NCI-H128 (cell line): ENCODE data around the gene CFLAR.
"Not testable (repeated sequence)": the region's sequence is repeated elsewhere in the genome, so short reads cannot be mapped to it uniquely, and the experiment has no call there.

ENCODE experiments used
- DNase-seq: peaks from one replicate; lab custom pipeline; 2025; ENCODE audit not compliant: unreplicated experiment; lab: John Stamatoyannopoulos, UW

Gene CFLAR

DNA sequence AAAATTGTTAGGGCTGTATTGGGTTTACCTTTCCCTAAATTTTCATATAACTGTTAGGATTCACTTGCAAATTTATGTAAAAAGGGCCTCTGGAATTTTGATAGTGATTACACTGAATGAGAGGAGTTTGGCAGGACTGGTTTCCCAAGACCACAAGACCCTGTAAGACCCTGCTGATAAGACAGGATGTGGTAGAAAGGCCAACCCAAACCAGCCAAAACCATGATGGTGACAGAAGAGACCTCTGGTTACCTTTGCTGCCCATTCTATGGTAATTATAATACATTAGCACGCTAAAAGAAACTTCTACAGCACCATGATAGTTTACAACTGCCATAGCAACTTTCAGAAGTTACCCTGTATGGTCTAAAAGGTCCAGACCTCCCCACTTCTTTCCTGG is 58.7 kb downstream of the CFLAR start:
- DNase-seq, result no peak

- DNase-seq, result no peak
These were observed 60.1 kb downstream of the CFLAR start for GRCh38 chr2:201176081-201176481.

DNA sequence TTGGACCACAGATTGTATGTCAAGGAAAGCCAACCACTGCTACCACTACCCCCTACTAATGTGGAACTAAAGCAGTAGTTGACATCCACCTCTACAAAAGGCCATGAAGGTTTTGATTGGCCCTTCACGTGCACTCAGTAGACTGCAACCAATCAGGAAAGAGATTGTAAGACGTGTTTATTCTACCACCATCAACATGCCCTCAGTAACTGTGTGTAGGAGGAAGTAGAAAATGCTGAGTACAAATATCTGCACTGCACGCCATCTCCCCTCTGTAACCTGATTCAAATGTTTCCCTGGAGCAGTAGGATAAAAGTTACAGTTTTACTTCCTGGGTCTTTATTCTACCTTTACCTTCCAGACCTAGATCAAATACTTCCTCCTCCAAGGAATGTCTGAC is 64.0 kb downstream of the CFLAR start:
- DNase-seq, result no peak

GRCh38 chr2:201182650-201183364 is 66.8 kb downstream of the CFLAR start, which contains the start of gene CASP10:
CASP10 (plus strand) TSS chr2:201183141; CDS start chr2:201185778, 2,637 bp downstream.
- no peak for DNase-seq

- no peak for DNase-seq
These were observed 67.4 kb downstream of the CFLAR start for GRCh38 chr2:201183365-201183727.

GRCh38 chr2:201183835-201184234 is 67.9 kb downstream of the CFLAR start:
- DNase-seq, result not testable (repeated sequence)

- DNase-seq, result not testable (repeated sequence)
These were observed 68.3 kb downstream of the CFLAR start for GRCh38 chr2:201184248-201184647.

GRCh38 chr2:201185863-201186262 is 69.9 kb downstream of the CFLAR start:
- DNase-seq, result no peak

DNA sequence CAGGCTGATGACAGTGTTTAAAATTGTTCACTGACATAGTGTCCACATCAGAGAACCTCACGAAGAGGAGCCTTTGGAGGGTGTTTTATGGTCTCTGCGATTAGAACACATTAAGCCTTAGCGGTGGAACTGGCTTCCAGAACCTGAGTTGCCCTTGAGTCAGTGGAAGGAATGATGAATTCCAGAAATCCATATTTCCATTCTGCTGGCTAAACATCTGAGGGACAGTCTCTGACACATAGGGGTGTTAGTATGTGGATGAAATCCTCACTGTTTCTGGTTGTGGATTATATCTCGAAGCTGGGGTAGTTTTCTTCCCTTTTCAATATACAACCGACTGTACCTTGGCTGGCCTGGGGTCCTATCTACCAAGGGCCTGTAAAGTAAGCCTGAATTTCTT is 71.0 kb downstream of the CFLAR start:
- DNase-seq, result no peak

- no peak for DNase-seq
These were observed 72.5 kb downstream of the CFLAR start for GRCh38 chr2:201188449-201188848.

DNA sequence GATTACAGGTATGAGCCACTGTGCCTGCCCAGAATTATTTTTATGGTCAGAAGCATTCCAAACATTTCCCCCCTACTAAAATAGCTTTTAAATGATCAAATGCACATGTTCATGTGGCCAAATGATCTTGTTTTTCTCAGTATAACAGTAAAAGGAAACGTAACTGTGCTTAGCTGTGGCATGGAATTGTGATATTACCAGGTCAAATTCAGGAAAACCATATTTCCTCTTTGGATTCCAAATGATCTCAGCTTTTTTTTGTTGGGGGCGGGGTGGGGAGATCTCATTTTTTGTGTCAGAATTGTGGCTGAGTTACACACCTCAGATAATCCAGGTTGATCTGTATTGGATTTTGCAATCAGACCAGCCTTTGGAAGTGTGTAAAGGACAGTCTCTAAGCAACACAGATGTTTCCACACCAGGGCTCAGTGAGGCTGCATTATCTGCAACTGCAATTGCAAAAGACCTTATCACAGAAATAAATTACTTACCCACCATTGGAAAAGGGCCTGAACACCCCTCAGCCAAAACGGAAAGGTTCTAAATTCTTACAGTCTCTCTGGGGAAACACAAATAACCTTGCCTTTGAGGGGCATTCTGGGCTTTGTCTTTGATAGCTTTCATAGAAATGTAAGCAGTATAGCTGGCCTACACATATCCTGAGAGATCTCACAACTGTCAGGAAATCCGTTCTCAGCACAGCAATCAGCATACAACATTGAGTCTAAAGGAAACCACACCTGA is 75.3 kb downstream of the CFLAR start:
- DNase-seq, result no peak

DNA sequence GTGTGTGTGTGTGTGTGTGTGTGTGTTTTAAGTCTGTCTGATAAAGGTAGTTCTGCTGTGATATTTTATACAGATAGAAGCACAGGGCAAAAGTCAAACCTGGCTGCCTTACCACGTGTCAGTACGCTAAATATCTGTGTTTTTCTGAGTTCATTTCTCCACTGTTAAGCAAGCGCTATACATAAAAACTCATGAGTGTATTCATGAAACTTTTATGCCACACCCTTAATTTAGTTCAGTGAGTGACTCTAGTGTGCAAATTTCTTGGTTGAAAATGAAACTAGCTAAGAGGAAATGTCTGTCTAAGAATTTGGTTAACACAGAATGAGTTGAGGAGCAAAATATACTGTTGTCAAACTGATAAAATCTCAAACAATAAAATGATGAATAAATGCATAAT is 78.1 kb downstream of the CFLAR start:
- no peak for DNase-seq

DNA sequence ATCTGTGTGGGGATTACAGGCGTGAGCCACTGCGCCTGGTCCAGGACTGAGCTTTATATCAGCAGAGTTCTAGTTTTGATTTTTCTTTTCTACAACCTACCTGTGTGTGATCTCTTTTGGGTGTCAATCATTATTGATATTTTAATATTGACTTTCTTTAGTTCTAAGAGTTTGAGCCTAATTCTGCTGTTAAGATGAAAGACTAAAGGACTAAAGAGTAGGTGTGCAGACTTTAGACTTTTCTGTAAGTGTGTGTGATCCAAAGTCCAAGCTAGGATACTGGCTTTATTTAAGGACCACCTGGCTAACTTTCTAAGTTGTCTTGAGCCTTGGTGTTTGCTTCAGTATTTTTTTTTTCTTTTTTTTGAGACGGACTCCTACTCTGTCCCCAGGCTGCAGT is 79.4 kb downstream of the CFLAR start:
- no peak for DNase-seq

- no peak for DNase-seq
These were observed 80.0 kb downstream of the CFLAR start for GRCh38 chr2:201196003-201196402.

DNA sequence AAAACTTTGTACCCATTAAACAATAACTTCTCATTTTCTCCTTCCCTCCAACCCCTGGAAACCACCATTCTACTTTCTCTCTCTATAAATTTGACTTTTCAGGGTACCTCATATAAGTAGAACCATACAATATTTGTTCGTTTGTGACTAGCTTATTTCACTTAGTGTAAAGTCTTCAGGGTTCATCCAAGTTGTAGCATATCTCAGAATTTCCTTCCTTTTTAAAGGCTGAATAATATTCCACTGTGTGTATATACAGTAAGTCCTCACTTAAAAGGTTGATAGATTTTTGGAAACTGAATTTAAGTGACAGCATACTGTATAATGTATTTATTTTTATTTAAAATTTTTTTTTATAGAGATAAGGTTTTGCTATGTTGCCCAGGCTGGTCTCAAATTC is 80.8 kb downstream of the CFLAR start:
- DNase-seq, result no peak

DNA sequence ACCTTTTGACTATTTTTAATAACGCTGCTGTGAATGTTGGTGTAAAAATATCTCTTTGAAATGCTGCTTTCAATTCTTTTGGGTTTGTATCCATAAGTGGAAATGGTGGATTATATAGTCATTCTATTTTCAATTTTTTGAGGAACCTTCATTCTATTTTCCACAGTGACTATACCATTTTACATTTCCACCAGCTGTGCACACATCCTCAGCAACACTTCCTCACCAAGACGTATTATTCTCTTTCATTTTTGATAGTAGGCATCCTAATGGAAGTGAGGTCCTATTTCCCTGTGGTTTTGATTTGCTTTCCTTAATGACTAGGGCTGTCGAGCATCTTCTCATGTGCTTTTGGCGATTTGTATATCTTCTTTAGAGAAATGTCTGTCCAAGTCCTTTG is 81.8 kb downstream of the CFLAR start:
- DNase-seq, result no peak

- no peak for DNase-seq
These were observed 83.9 kb downstream of the CFLAR start for GRCh38 chr2:201199847-201200246.

- no peak for DNase-seq
These were observed 84.4 kb downstream of the CFLAR start for GRCh38 chr2:201200345-201200744.

DNA sequence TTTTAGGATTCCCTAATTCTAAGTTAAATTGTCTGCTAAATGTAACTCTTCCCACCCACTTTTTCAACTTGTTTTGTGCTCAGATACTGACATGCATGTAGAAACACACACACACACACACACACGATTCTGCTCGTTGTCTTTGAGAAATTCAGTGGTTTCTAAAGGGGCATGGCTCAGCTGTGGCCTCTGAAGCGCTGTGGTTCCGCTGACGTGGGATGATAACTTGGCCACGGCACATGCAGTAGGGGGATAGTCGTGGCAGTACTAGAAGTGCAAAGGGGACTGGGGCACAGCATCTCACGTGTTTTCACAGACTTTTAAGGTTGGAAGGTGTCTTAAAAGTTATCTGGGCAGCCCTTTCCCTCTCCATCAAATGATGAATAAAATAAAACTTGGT is 85.4 kb downstream of the CFLAR start:
- DNase-seq, result no peak

DNA sequence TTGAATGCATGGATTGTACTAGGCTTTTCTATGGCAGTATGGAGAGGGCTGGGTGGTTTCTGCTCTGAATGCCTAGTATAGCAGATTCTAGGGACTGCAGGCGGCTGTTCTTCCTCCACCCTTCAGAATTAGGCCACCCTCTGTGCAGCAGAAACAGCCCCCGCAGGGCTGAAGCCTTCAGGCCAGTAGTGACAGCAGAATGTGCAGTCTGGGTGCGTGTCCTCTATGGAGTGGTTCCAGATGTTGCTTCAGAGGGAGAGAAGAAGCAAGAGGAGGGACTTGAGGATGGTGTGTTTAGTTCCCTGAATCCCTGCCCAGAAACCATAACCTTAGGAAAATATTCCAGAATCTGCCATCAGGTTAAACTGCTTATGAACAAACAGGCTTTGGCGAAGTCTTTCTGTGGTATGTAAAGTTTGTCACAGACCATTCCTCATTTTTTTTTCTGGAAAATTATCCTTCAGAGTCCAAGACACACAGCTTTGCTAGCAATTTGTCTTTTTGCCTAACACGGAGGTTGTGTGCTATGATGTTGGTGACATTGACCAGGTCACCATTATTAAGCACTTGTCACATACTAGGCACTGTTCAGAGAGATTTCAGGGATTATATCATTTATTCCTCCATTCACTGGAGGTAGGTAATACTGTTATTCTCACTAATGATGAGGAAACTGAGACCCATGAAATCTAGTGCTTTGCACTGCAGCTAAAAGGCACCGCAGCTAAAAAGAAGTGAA is 88.1 kb downstream of the CFLAR start:
- no peak for DNase-seq

GRCh38 chr2:201204655-201205514 is 88.9 kb downstream of the CFLAR start:
- DNase-seq, result no peak
